T47D (cell line): ENCODE measurements around the gene TCF12.
A peak's percentile ranks its signal among the peaks of the same experiment; 100 is the strongest.
"Not testable (repeated sequence)": the region's sequence is repeated elsewhere in the genome, so short reads cannot be mapped to it uniquely, and the experiment has no call there.

Experiments
- DNase-seq, 2 experiments: peaks; one replicate each; pipeline versions ENCODE4 v3.0.0 to v3.0.0-alpha.2; 2011 to 2012; ENCODE audit warnings: low read depth in 1 of 2, low spot score in 1 of 2
- JUND ChIP-seq: IDR thresholded peaks from 2 replicates; pipeline ENCODE4 v1.6.1; 2012; ENCODE audit warnings: low read depth
- in situ Hi-C: cut with HindIII; loops from 2 replicates; pipeline ENCODE4 v1.10.0; 2016; ENCODE audit warnings: low sequenced_read_pairs, low pct_unique_long_range_greater_than_20kb

TCF12 gene

GRCh38 chr15:56919609-56920366 lies 1.3 kb downstream of the TCF12 start:
- peak; percentile 41 to 43 for DNase-seq
- in situ Hi-C loops: no loop called here
- TF ChIP-seq JUND: no peak

- DNase-seq: peak in 1 of 2 experiments; percentile 5
- in situ Hi-C loops: no loop called here
- TF ChIP-seq JUND: no peak
Measured at GRCh38 chr15:56920367-56920627, 1.9 kb downstream of the TCF12 start.

- no peak for TF ChIP-seq JUND
- DNase-seq: no peak
- in situ Hi-C loops: no loop called here
Measured at GRCh38 chr15:56923174-56923591, 4.7 kb downstream of the TCF12 start.

GRCh38 chr15:56927816-56928215 lies 9.4 kb downstream of the TCF12 start:
- peak in 1 of 2 experiments; percentile 3 for DNase-seq
- no peak for TF ChIP-seq JUND
- in situ Hi-C loops: no loop called here

GRCh38 chr15:56929399-56929798 lies 11.0 kb downstream of the TCF12 start:
- DNase-seq: no peak
- no peak for TF ChIP-seq JUND
- in situ Hi-C loops: no loop called here

GRCh38 chr15:56929933-56930332 lies 11.5 kb downstream of the TCF12 start:
- DNase-seq: no peak
- in situ Hi-C loops: no loop called here
- TF ChIP-seq JUND: no peak

- no peak for DNase-seq
- in situ Hi-C loops: no loop called here
- no peak for TF ChIP-seq JUND
Measured at GRCh38 chr15:56930669-56931313, 12.3 kb downstream of the TCF12 start.

- in situ Hi-C loops: no loop called here
- TF ChIP-seq JUND: no peak
- no peak for DNase-seq
Measured at GRCh38 chr15:56931639-56932508, 13.4 kb downstream of the TCF12 start.

GRCh38 chr15:56932509-56932868 lies 14.0 kb downstream of the TCF12 start:
- in situ Hi-C loops, DNase-seq: not testable (repeated sequence)

GRCh38 chr15:56933410-56933809 lies 15.0 kb downstream of the TCF12 start:
- in situ Hi-C loops: no loop called here
- no peak for TF ChIP-seq JUND
- no peak for DNase-seq

GRCh38 chr15:56933811-56934210 lies 15.4 kb downstream of the TCF12 start:
- in situ Hi-C loops: no loop called here
- no peak for TF ChIP-seq JUND
- no peak for DNase-seq

GRCh38 chr15:56934269-56934668 lies 15.8 kb downstream of the TCF12 start:
- DNase-seq: no peak
- in situ Hi-C loops: no loop called here

GRCh38 chr15:56936929-56937328 lies 18.5 kb downstream of the TCF12 start:
- DNase-seq: no peak
- in situ Hi-C loops: no loop called here
- no peak for TF ChIP-seq JUND

More at GRCh38 chr15:56934269-56934668, 15.8 kb downstream of the TCF12 start:
- no peak for TF ChIP-seq JUND

- in situ Hi-C loops: no loop called here
- no peak for DNase-seq
- TF ChIP-seq JUND: no peak
Measured at GRCh38 chr15:56939257-56939656, 20.8 kb downstream of the TCF12 start.
